HG02884 (cell line): ENCODE measurements around the gene SULF2.

Experiments used
- ATAC-seq: cut with Tn5 transposase; IDR thresholded peaks from one replicate; pipeline ENCODE4 v1.9.1; 2021; ENCODE audit warnings: mild to moderate bottlenecking, moderate library complexity; ENCODE audit not compliant: unreplicated experiment

The SULF2 gene

DNA sequence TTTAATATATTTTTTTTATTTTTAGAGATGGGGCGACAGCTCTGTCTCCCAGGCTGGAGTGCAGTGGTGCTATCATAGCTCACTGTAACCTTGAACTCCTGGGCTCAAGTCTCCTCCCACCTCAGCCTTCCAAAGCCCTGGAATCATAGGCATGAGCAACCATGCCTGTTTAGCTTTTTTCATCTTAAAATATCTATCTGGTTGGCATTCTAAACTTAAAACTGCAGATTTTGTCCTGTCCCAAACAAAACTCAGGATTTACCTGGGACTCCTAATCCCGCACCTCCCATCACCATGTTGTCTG, 124.7 kb downstream of the SULF2 start:
- ATAC-seq: no peak

DNA sequence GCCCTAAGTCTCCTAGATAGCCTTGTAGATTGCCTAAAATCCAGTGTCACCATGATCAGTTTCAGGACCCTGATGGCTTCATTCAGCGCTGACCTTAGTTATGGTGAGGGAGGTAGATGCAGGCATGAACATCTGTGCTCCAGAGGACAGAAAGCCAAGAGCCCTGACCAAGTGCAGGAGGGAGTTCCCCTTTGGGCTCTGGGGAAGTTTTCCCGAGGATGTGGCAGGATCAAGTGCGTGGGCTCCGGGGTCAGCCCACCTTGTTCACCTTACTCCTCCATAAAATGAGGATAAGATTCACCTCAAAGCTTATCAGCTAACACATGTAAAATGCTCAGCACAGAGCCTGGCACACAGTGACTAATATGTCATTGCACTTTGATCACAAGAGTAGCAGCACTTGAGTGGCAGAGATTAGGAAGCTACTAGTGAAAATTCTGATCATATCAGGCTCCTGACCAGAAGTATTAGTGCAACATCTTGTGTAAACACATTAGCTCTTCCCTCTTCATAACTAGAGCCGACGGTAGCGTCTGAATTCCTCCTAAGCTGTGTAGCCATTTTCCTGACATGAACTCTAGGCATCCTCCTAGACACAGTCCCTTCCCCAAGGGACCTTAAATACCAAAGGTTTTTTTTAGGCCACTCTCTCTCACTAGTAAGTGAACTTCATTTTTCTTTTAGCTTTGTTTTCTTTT, 125.2 kb downstream of the SULF2 start:
- ATAC-seq: no peak

- ATAC-seq: no peak
These were observed 129.0 kb downstream of the SULF2 start for GRCh38 chr20:47656318-47656717.

GRCh38 chr20:47655635-47656034, 129.6 kb downstream of the SULF2 start:
- ATAC-seq: no peak

DNA sequence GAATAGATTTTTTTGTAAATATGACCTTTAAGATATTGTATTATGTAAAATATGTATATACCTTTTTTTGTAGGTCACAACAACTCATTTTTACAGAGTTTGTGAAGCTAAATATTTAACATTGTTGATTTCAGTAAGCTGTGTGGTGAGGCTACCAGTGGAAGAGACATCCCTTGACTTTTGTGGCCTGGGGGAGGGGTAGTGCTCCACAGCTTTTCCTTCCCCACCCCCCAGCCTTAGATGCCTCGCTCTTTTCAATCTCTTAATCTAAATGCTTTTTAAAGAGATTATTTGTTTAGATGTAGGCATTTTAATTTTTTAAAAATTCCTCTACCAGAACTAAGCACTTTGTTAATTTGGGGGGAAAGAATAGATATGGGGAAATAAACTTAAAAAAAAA, 130.9 kb downstream of the SULF2 start:
- ATAC-seq: no peak

DNA sequence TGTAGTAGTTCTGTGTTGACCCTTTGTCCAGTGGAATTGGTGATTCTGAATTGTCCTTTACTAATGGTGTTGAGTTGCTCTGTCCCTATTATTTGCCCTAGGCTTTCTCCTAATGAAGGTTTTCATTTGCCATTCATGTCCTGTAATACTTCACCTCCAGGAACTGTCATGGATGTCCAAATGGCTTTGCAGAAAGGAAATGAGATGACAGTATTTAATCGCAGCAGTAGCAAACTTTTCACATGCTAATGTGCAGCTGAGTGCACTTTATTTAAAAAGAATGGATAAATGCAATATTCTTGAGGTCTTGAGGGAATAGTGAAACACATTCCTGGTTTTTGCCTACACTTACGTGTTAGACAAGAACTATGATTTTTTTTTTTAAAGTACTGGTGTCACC, 131.4 kb downstream of the SULF2 start:
- ATAC-seq: no peak

DNA sequence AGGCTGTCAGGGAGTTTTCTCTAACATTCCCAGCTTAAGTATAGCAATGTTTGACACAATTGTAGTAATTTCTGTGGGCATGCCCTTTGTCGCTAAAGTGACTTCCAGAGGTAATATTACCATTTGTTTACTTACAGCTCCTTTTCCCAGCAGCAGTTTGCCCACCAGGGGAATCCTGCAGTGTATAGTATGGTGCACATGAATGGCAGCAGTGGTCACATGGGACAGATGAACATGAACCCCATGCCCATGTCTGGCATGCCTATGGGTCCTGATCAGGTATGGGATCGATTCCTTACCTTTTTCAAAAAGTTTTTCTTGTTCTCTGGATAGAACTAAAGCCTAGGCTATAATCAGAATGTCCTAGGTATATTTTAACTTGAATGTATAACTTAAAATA, 132.5 kb downstream of the SULF2 start:
- no peak for ATAC-seq

DNA sequence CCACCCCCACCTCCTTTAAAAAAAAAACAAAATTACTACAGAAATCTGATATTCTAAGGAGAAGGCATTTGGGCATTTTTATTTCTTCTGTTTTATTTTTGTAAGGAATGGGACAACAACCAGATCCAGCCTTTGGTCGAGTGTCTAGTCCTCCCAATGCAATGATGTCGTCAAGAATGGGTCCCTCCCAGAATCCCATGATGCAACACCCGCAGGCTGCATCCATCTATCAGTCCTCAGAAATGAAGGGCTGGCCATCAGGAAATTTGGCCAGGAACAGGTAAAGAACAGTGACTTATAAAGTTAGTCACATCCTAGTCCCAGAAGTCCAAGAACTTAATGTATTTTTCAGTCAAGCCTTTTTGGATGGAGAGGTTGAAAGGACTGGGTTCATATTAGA, 133.0 kb downstream of the SULF2 start:
- no peak for ATAC-seq

DNA sequence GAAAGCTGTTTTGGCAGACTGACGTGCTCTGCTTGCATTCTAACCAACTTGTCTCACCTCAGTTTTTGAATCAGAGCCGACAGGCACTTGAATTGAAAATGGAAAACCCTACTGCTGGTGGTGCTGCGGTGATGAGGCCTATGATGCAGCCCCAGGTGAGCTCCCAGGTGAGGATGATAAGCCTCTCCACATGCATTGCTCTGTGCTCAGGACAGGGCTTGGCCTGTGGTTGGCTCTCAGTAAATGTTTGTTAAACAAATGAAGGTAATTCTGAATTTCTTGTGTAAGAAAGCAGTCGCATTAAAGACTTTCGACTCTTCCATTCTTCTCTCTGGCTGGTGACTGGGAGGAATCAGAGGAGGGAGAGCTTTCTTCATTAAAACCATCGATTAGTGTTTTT, 136.3 kb downstream of the SULF2 start:
- no peak for ATAC-seq

GRCh38 chr20:47647994-47648393, 137.3 kb downstream of the SULF2 start:
- ATAC-seq: no peak

- ATAC-seq: no peak
These were observed 139.6 kb downstream of the SULF2 start for GRCh38 chr20:47645632-47646031.

DNA sequence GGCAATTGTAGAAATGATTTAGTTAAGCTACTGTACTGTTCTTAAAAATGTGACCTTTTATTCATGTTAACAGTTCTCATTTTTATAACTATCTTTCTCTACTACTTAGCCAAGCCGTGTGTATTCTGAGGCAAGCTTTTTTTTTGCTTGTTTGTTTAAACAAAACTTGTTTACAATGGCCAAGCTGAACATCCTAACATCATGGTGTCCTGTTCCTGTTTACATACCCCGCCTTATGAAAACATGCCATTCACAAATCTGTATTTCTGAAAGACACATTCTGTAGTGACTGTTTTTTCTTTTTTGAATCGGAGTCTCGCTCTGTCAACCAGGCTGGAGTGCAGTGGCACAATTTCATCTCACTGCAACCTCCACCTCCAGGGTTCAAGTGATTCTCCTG, 142.7 kb downstream of the SULF2 start:
- no peak for ATAC-seq

DNA sequence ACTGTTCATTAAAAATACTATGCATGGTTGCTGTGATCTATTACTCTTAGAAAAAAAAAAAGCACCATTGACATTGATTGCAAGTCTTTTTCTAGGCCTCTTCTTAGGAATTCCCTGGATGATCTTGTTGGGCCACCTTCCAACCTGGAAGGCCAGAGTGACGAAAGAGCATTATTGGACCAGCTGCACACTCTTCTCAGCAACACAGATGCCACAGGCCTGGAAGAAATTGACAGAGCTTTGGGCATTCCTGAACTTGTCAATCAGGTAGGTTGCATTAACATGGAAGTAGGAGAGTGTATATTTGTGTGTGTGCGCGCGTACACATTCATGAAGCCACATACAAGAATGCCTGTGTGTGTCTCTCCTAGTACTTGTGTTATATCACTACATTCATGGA, 143.2 kb downstream of the SULF2 start:
- no peak for ATAC-seq

GRCh38 chr20:47638851-47639250, 146.4 kb downstream of the SULF2 start:
- no peak for ATAC-seq

DNA sequence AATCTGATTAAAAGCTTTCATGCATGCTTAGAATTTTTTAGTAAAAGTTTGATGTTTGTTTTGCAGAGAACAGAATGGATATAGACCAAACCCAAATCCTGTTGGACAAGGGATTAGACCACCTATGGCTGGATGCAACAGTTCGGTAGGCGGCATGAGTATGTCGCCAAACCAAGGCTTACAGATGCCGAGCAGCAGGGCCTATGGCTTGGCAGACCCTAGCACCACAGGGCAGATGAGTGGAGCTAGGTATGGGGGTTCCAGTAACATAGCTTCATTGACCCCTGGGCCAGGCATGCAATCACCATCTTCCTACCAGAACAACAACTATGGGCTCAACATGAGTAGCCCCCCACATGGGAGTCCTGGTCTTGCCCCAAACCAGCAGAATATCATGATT, 150.0 kb downstream of the SULF2 start:
- no peak for ATAC-seq

GRCh38 chr20:47631078-47631477, 154.2 kb downstream of the SULF2 start:
- no peak for ATAC-seq

- no peak for ATAC-seq
These were observed 155.4 kb downstream of the SULF2 start for GRCh38 chr20:47629907-47630306.

- no peak for ATAC-seq
These were observed 157.7 kb downstream of the SULF2 start for GRCh38 chr20:47627540-47627939.

DNA sequence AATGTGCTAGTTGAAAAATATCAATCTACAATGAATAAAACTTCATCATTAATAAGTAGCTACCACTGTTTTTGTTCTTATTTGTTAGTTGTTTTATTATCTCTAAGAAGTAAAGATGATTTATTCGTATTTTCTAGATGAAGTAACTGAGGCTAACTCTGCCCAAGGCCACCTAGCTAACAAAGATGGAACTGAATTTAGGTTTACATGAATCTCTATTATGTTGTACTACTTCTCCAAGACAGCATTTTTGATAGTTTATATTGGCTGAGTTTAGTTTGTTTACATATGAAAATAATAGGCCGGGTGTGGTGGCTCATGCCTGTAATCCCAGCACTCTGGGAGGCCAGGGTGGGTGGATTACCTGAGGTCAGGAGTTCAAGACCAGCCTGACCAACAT, 162.1 kb downstream of the SULF2 start:
- no peak for ATAC-seq

DNA sequence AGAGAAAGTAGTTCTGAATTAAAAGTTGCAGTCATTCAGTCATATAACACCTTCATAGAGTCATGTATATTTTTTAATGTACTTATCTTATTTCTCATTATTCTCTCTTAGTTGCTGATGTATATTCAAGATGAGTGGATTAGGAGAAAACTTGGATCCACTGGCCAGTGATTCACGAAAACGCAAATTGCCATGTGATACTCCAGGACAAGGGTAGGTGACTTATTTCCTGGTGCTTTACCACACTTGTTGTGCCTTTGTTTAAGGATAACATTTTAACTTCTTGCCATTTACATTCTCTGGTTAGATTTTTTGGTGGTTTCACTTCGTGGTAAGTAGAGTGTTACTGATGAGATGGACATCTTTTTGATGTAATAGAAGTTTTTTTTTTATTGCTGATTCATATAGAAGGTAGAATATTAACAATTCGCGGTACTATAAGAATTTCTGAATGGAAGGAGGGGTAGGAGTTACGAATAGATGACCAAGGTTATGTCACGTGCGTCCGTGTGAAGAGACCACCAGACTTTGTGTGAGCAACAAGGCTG, 163.1 kb downstream of the SULF2 start:
- ATAC-seq: no peak

- no peak for ATAC-seq
These were observed 164.2 kb downstream of the SULF2 start for GRCh38 chr20:47620808-47621805.

GRCh38 chr20:47618479-47618878, 166.8 kb downstream of the SULF2 start:
- ATAC-seq: no peak
